Measurements from ENCODE around the gene CYP1A2.

Gene CYP1A2

GRCh38 chr15:74722591-74722990 lies 26.1 kb upstream of the CYP1A2 start:
- ChIA-PET POLR2A (ENCODE audit: low non-redundant PET) (no interaction called here), CTCF (no interaction called here)
- TF ChIP-seq CTCF (conservative IDR thresholded peaks at IDR 0.05; ENCODE audit: low read depth), result no peak
- H3K27ac ChIP-seq, result no peak overlapping the region
- DNase-seq (ENCODE audit: low spot score), result no peak

GRCh38 chr15:74723187-74723586 lies 25.5 kb upstream of the CYP1A2 start:
- CTCF ChIA-PET, result no interaction called here
- no peak overlapping the region for H3K27ac ChIP-seq
- no peak for TF ChIP-seq CTCF (conservative IDR thresholded peaks at IDR 0.05; ENCODE audit: low read depth)
- POLR2A ChIA-PET (ENCODE audit: low non-redundant PET), result no interaction called here
- no peak for DNase-seq (ENCODE audit: low spot score)

GRCh38 chr15:74723754-74724334 lies 24.8 kb upstream of the CYP1A2 start:
- ChIA-PET CTCF (interaction anchor here (0.7 to 1.1 kb wide), 2 partner anchors 92 to 676 kb away, joined by 3 read pairs; no protein-coding TSS in a partner anchor), POLR2A (ENCODE audit: low non-redundant PET) (no interaction called here)
- TF ChIP-seq CTCF (conservative IDR thresholded peaks at IDR 0.05; ENCODE audit: low read depth), result no peak
- H3K27ac ChIP-seq, result no peak overlapping the region
- peak; percentile 56 for DNase-seq (ENCODE audit: low spot score)

- ChIA-PET POLR2A (ENCODE audit: low non-redundant PET) (no interaction called here), CTCF (interaction anchor here (1.1 to 2.0 kb wide), 2 partner anchors 44 to 93 kb away, joined by 3 to 11 read pairs; no protein-coding TSS in a partner anchor)
- DNase-seq (ENCODE audit: low spot score), result no peak
- no peak for TF ChIP-seq CTCF (conservative IDR thresholded peaks at IDR 0.05; ENCODE audit: low read depth)
- H3K27ac ChIP-seq, result no peak overlapping the region
These were observed 23.9 kb upstream of the CYP1A2 start for GRCh38 chr15:74724570-74725224.

GRCh38 chr15:74725225-74725774 lies 23.3 kb upstream of the CYP1A2 start, which contains the start of gene CYP1A1:
Gene CYP1A1 (minus strand): TSS chr15:74725528. CDS start chr15:74723097, 2,431 bp downstream.
- ChIA-PET CTCF (interaction anchor here (0.6 to 2.0 kb wide), 3 partner anchors 43 to 467 kb away, joined by 4 to 11 read pairs (median 4); no protein-coding TSS in a partner anchor), POLR2A (ENCODE audit: low non-redundant PET) (no interaction called here)
- no peak for TF ChIP-seq CTCF (conservative IDR thresholded peaks at IDR 0.05; ENCODE audit: low read depth)
- H3K27ac ChIP-seq, result peak within 1 kb of the TSS; percentile 57
- peak; percentile 27 for DNase-seq (ENCODE audit: low spot score)

GRCh38 chr15:74725845-74726773 lies 22.5 kb upstream of the CYP1A2 start:
- no peak for TF ChIP-seq CTCF (conservative IDR thresholded peaks at IDR 0.05; ENCODE audit: low read depth)
- ChIA-PET POLR2A (ENCODE audit: low non-redundant PET) (no interaction called here), CTCF (interaction anchor here (0.6 to 2.0 kb wide), 6 partner anchors 23 to 468 kb away, joined by 3 to 11 read pairs (median 4); no protein-coding TSS in a partner anchor)
- DNase-seq (ENCODE audit: low spot score), result peak; percentile 34
- H3K27ac ChIP-seq, result peak overlapping the region; percentile 57
